Measurements from ENCODE around the gene PAWR.

Gene PAWR, protein sequence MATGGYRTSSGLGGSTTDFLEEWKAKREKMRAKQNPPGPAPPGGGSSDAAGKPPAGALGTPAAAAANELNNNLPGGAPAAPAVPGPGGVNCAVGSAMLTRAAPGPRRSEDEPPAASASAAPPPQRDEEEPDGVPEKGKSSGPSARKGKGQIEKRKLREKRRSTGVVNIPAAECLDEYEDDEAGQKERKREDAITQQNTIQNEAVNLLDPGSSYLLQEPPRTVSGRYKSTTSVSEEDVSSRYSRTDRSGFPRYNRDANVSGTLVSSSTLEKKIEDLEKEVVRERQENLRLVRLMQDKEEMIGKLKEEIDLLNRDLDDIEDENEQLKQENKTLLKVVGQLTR

DNA sequence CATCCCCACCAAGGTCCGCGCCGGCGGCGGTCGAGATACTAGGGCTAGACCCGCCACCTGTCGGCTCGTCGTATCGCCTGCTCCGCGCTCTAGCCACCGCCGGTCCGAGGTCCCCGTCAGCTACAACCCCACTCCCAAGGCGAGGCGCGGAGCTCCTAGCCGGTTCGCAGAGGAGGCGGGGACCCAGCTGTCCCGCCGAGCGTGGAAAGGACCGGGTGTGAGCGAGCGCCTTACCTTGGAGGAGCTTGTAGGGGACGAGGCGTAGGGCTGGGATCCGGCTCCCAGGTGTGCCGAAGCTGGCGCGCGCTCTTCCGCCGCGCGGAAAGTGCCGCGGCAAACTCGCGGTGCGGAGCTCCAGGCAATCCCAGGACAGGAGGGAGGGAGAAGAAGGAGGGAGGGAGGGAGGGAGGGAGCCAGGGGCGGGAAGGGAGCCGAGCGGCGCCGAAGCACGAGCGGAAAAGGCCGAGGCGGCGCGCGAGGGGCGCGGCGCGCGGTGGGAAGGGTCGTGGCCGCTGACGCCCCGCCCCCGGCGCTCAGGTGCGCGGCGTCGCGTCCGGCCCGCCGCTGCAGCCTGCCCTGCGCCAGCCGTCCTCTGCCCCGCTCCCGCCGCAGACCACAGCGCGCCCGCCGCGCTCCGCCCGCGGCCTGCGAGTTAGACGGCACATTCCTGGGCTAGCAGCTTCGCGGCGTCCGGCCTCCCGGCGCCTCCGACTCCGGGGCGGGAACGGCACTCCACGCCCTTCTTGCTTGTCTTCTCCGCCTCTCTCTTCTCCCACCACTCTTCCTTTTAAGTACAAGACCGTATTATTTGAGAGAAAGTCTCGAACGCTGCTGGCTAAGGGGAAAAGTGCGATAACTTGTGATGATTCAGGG is at the start of gene PAWR:
TSS of gene PAWR (minus strand) at position 327 of the 873 bp plus-strand sequence. CDS start 720 bp downstream, outside the sequence.
- no peak for DNase-seq (ENCODE audit: low read depth in 1 of 2, low spot score in 1 of 2)

DNA sequence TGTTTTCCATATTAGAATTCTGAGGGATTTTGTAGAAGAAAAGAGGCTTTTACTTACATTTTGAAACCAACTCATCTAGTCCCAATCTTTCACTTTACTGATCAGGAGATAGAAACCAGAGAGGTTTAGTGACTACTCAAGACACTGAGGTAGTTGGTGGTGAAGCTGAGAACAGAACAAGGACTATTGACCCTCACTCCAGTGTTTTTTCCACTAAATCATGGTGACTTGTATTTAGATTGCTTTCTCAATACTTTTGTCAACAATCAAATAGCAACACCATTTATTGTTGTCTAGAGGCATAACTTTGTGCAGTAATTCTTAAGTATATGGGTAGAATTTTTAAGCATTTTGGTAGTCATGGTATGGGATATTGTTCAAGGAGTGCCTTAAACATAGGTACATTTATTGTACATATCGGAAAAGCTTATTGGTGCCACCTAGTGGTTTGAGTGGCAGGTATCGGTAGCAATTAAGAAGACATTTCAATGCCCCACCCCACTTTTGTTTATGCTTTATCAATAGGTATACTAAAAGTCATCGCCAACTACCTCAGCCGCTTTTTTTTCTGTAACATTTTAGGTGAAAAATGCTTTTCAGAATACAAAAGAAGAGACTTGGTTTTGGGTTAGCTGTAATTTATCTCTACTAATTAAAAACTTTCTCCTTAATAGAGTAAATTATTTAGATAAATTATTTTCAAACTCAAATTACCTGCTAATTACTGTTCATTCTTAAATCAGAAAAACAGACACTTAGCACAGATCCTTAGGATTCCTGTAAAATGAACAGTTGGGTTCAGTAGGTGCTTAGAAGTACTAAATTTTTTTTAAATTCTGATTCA is 47.3 kb upstream of the PAWR start:
- DNase-seq (ENCODE audit: low read depth in 1 of 2, low spot score in 1 of 2) = no peak

DNA sequence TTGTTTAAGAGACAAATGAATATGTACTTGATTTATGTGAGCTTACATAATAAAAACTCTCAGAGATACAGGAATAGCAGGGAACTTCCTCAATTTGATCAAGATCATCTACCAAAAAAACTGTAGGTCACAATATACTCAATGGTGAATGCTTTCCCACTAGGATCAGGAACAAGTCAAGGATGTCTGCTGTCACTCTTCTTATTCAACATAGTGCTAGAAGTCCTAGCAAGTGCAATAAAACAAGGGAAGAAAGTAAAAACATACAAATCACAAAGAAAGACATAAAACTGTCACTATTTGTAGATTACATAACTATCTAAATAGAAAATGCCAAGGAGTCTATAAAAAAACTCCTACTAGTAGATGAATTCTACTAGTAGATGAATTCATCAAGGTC is 41.9 kb upstream of the PAWR start:
- DNase-seq (ENCODE audit: low read depth in 1 of 2, low spot score in 1 of 2) = no peak

DNA sequence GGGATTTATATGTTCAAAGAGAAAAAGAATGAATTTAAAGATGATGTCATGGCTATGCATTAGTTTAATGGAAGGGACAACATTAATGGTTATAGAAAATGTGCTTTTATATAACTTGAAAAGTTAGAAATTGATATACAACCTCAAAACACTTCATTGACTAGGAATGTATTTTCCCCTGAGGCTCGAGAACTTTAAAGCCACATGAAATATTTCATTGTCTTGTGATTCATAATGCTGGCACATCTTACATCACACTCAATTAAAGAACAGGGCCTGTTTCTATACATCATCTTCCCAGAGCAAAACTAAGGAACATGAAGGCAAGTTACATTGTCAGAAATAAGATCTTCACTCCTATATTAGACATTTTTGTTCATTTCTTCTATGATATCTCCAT is 35.2 kb upstream of the PAWR start:
- no peak for DNase-seq (ENCODE audit: low read depth in 1 of 2, low spot score in 1 of 2)

DNA sequence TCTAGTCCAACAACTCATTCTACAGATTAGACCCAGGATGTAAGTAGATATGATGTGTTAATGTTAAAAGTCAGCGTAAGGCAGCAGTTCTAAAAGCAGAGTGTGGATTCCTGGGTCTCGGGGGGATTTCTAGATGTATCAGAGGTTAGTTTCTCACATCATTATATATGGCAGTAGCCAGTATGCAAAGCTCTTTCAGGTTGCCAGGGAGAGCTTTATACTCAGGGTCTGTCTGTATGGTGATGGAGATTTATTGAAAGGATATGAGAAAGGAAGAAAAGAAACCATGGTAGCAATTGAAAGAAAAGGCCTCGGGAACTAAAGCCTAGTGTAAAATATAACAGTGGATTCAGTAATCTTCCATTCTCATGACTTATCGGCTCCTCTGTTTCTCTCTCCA is 26.2 kb upstream of the PAWR start:
- DNase-seq (ENCODE audit: low read depth in 1 of 2, low spot score in 1 of 2) = no peak

DNA sequence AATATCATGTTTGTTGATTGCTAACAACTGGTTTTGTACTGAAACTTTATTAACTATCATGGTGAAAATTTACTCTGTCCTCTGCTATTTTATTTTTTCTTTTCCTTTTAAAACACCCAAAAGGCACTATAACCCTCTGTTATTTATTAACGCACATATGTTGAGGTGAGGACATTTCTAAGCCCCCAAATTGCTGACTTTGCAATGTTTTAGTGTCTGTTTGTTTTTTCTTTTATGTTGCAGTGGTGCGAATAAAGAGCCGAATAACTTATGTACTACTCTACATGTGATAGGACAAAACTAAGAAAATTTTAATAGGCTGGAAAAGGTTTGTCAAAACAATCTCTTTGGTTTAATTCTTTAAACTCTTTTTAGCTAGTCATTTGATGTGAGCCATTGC is 24.5 kb upstream of the PAWR start:
- no peak for DNase-seq (ENCODE audit: low read depth in 1 of 2, low spot score in 1 of 2)

DNA sequence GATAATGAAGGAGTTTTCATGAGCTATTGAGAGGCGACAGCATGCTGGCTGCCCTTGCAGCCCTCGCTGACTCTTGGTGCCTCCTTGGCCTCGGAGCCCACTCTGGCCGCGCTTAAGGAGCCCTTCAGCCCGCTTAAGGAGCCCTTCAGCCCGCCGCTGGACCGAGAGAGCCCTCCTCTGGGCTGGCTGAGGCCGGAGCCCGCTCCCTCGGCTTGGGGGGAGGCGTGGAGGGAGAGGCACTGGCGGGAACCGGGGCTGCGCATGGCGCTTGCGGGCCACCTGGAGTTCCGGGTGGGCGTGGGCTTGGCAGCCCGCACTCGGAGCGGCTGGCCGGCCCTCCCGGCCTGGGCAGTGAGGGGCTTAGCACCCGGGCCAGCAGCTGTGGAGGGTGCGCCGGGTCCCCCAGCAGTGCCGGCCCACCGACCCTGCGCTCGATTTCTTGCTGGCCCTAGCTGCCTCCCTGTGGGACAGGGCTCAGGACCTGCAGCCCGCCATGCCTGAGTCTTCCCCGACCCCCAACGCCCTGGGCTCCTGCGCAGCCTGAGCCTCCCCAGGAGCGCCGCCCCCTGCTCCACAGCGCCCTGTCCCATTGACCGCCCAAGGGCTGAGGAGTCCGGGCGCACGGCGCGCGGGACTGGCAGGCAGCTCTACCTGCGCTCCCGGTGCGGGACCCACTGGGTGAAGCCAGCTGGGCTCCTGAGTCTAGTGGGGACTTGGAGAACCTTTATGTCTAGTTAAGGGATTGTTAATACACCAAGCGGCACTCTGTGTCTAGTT is 20.1 kb upstream of the PAWR start:
- DNase-seq (ENCODE audit: low read depth in 1 of 2, low spot score in 1 of 2) = no peak

DNA sequence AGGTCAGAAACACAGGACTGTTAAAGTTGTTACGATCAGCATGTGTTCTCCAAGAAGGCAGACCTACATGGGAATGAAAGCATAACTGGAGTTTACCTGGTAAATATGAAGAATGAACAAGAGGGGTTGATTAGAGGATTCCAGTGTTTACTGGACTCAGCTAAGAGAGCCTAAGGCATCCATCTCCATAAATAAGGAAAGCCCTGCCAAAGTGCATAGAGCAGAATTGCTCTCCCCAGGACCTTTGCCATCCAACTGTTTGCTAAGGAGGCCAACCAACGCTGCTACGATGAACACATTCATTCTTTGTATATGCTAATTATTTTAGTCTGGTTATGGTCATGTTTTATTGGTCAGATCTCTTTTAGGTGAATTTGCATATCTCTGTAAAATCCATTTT is 17.1 kb upstream of the PAWR start:
- no peak for DNase-seq (ENCODE audit: low read depth in 1 of 2, low spot score in 1 of 2)

DNA sequence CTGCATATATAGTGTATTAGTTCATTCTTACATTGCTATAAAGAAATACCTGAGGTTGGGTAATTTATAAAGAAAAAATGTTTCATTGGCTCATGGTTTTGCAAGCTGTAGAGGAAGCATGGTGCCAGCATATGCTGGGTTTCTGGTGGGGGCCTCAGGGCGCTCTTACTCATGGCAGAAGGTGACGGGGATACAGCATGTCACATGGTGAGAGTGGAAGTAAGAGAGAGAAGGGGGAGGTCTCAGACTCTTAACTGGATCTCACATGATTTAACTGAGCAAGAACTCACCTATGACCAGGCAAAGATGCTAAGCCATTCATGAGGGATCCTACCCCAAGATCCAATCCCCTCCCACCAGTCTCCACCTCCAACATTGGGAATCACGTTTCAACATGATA is 15.9 kb upstream of the PAWR start:
- no peak for DNase-seq (ENCODE audit: low read depth in 1 of 2, low spot score in 1 of 2)

DNA sequence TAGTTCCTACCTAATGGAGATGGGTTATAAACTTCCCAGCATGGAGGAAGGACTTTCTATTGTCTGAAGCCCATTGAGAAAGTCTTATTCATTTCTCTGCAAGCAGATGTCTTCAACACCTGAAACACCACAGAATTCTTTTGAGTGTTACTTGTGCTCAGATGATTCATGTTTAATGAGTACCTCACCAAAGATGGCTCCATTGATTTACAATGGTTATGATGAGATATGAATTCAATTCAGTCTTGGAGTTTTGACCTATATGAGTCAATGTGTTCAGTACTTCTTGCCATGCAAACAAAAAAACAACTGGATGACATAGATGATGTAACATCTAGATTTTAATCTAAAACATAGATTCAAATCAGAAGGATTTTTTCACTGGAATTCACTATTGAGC is 15.4 kb upstream of the PAWR start:
- DNase-seq (ENCODE audit: low read depth in 1 of 2, low spot score in 1 of 2) = no peak

DNA sequence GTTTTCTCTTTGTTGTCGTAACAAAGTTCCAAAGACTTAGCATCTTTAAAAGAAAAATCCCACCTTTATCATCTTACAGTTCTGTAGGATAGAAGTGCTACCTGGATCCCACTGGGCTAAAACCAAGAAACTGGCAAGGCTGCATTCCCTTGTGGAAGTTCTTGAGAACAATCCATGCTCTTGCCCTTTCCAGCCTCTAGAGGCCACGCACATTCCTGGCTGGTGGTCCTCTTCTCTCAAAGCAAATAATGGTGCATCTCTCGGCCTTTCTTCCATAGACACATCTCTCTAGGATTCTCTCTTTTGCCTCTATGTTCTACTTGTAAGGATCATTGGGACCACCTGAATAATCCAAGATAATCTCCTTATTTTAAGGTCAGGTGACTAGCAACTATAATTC is 8.2 kb upstream of the PAWR start:
- no peak for DNase-seq (ENCODE audit: low read depth in 1 of 2, low spot score in 1 of 2)

DNA sequence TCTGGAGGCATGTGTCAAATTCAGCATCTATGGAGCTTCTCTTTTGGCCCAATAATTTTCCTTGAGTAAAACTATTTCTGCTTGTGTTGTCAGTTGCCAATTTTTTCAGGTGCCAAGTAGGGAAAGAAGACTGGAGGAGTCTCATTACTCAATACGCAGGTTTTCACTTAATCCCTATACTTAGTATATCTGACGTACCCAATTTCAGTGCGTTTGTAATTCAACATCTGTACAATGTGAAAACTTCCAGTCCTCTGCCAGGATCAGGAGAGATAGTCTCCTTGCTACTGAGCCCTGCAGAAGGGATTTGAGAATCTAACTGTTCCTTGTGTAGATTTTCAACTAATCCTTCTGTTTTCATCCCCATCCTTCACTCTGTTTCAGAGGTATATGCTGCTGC is 5.7 kb upstream of the PAWR start:
- DNase-seq (ENCODE audit: low read depth in 1 of 2, low spot score in 1 of 2) = no peak

DNA sequence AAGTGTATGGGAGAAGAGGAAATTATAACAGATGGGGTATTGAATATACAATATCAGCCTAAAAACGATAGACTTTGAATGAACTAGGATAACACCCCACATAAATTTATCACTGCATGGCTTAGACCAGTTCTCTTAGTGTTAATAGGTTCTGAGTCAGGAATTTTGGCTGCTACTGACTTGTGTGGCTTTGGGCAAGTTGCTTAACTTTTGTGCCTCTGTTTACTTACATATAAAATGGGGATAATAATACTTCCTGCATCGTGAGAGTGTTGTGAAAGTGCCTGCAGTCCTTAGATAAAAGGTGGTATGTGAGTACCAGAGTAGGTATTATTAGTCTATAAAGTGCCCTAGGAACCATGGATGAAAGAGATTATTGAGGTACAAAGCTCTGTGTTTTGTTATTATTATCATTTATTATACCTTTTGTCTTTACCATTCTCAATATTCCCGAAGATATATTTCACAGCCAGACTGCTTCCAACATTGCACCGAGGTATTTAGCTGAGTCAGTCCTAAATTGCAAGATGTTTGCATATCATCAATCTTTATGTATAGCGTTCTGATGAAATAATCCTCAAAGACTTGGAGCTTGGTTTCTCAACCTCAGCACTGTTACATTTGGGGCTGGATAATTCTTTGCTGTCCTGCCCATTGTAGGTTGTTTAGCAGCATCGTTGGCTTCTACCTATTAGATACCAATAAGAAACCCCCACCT is 2.3 kb upstream of the PAWR start:
- DNase-seq (ENCODE audit: low read depth in 1 of 2, low spot score in 1 of 2) = no peak

DNA sequence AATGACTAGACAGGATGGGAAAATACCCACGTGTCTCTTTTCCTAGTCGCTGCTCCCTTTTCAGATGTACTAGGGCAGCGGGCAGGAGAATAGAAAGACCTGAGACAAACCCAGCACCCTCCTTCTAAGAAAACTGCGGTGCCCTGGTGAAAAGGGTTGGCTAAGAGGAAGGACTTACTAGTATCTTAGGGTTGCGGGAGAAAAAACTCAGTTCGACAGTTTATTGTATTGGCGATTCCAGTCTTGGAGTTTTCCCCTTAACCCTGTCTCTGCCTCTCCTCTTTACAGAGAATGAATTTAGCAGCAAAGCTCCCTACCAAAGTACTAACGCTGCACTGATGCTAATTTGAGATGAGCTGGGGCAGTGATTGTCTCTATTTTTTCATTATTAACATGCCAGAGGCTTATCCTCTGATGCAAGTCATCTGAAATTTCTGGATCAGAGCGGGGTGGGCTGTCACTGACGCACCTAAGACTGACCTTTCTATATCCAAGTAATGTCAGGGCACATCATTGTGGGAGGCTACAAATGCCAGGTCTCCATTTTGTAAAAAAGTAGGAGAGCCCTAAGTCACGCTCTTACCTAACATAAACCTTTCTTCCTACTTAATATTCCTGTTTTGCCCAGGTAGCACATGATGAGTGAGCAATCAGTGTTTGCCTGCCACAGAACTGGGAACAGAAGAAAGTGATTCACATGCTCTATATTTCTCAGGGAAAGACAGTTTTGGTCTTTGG is 916 bp upstream of the PAWR start:
- no peak for DNase-seq (ENCODE audit: low read depth in 1 of 2, low spot score in 1 of 2)

DNA sequence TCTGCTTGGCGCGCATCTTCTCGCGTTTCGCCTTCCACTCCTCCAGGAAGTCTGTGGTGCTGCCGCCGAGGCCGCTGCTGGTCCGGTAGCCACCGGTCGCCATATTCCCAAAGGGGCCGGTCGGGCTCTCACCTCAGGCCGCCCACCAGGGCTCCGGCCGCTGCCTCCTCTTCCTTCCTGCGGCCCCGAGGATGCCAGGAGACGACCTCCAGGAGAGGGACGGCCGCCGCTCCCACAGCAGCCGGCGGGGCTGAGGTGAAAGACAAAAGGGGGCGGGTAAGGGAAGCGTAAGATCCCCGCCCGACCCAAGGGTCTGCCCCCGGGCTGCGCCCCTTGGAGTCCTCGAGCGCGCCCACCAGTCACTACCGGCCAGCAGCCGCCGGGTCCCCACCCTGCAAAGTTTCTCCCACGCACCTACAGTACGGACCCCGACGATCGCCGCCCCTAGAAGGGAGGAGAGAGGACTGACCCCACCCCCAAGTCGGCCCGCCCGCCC is 574 bp downstream of the PAWR start:
- DNase-seq (ENCODE audit: low read depth in 1 of 2, low spot score in 1 of 2) = no peak

DNA sequence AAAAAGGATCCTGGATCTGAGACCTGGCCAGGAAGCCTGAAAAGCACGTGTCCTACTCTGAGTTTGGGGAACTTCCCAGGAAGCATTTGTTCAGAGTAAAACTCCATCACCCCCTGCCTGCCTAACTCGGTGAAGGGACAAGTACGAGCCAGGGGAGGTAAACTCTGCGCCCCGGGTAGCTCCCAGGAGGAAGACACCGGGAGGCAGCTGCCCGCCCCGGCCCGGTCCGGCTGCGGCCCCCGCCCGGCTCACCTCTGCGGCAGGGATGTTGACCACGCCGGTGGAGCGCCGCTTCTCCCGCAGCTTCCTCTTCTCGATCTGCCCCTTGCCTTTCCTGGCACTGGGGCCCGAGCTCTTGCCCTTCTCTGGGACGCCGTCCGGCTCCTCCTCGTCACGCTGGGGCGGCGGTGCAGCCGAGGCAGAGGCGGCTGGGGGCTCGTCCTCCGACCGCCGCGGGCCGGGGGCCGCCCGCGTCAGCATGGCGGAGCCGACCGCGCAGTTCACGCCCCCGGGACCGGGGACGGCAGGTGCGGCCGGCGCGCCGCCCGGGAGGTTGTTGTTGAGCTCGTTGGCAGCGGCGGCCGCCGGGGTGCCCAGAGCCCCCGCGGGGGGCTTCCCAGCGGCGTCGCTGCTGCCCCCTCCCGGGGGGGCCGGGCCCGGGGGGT is 1.2 kb downstream of the PAWR start:
- DNase-seq (ENCODE audit: low read depth in 1 of 2, low spot score in 1 of 2) = no peak

DNA sequence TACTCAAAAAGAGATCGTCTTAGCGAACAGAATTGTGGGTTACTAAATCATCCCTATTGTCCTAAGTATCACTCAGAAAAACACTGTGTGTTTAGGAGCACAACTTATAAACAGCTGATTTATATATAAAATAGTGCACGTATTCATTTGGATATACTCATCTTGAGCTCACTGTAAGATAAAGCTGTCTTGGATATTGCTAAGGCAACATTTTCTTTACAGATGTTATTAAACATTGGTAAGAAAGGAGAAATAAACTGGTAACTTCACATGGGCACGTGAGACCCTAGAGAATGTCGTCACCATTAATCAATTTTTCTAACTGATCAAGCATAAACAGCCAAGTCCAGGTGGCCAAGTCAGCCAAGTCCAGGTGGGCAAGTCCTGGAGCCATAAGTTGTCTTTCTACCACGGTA is 1.7 kb downstream of the PAWR start:
- no peak for DNase-seq (ENCODE audit: low read depth in 1 of 2, low spot score in 1 of 2)

DNA sequence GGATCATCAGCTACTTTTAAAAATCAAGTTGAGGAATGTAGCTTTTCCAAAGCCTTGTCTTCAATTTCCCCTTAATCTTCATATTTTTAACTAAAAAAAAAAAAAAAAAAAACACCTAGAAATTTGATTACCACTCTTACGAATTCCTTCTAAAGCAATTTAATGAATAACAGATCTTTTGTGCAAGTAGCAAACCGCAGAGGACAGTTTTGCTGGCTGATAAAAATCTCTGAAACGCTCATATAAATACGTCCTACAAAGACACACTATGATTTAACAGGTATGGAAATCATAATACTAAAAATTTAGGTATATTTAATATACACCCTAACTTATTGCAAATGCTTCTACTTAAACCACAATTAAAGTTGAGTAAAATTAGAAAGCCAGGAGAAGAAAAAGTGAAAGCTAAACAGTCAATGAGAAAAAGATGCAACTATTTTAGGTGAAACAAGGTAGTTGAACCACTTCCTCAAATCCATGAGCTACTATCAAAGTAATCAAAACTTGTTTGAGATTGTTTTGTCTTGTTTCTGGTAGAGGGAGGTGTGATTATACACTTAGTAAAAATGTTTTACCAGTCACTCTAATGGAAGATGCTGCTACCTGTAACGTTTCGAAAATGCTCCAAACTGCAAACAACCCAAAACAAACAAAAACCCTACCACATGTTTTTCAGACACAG is 2.2 kb downstream of the PAWR start:
- no peak for DNase-seq (ENCODE audit: low read depth in 1 of 2, low spot score in 1 of 2)
